Endothelial cell of umbilical vein (primary cell): Measurements from ENCODE around the gene SLC27A6. TPM values are rescaled to one million over a fixed set of nuclear protein-coding genes. Genes with fewer than 3 reads are reported as not detected.

Source experiments
- BruUV-seq: library from RNA; stranded (reverse); fragments of 400-500 nt; replicated peaks from 2 replicates; lab custom pipeline; 2021; lab: Mats Ljungman, UMichigan
- CTCF ChIA-PET: fragments of 300-600, 350-600 bp; sonication (Branson Sonifier 250); formaldehyde crosslinking; loops from one replicate; lab custom pipeline; 2021; ENCODE audit warnings: antibody characterized with exemption, inconsistent platforms; lab: Charles Lee
- POLR2A ChIA-PET: fragments of 300-600, 350-600 bp; sonication (Branson Sonifier 250); formaldehyde crosslinking; loops from one replicate; lab custom pipeline; 2021; ENCODE audit warnings: antibody characterized with exemption, inconsistent platforms; lab: Charles Lee
- DNase-seq: peaks from one replicate; pipeline ENCODE4 v3.0.0-alpha.2; 2011; ENCODE audit warnings: low read depth, low spot score
- FAIRE-seq: peaks from 2 replicates; lab custom pipeline; 2011; peaks lifted over from hg19 to GRCh38; lab: Jason Lieb, UNC
- H2AFZ ChIP-seq: 2 replicates; pipeline ENCODE4 v1.6.0; 2012; ENCODE audit warnings: low read depth, low read length, control low read depth, inconsistent platforms
- H3K27ac ChIP-seq: 2 replicates; pipeline ENCODE4 v1.5.1; 2011; ENCODE audit warnings: low read depth, mild to moderate bottlenecking, control low read depth, low read length, moderate library complexity; ENCODE audit not compliant: insufficient read depth
- H3K27me3 ChIP-seq, 2 experiments: 2 replicates each; pipeline versions ENCODE4 v1.6.0 to v1.6.1; 2011; ENCODE audit warnings: low read length in 2 of 2, mixed read lengths in 1 of 2; ENCODE audit not compliant: control insufficient read depth in 2 of 2, insufficient read depth in 2 of 2
- H3K36me3 ChIP-seq, 2 experiments: 2 replicates in 1 of 2; 3 replicates in 1 of 2; pipeline ENCODE4 v1.5.1; 2011; ENCODE audit warnings: low read length in 2 of 2, mild to moderate bottlenecking in 1 of 2, moderate library complexity in 1 of 2; ENCODE audit not compliant: control insufficient read depth in 2 of 2, insufficient read depth in 2 of 2; ENCODE audit errors: extremely low read depth in 1 of 2
- H3K4me1 ChIP-seq: 3 replicates; pipeline ENCODE4 v1.5.1; 2011; ENCODE audit warnings: mild to moderate bottlenecking, low read length; ENCODE audit not compliant: control insufficient read depth, insufficient read depth; ENCODE audit errors: extremely low read depth
- H3K4me2 ChIP-seq: 2 replicates; pipeline ENCODE4 v1.6.1; 2011; ENCODE audit warnings: low read length, control low read depth, mixed read lengths; ENCODE audit not compliant: insufficient read depth
- H3K4me3 ChIP-seq, 3 experiments: fragments of 200-600 bp in 1 of 3; sonication (generic), shearing (Covaris generic) in 1 of 3; replicated peaks in 1 of 3; 2 replicates each; pipeline ENCODE4 v1.5.1; 2011 to 2016; ENCODE audit warnings: control low read depth in 3 of 3, low read length in 3 of 3, mild to moderate bottlenecking in 2 of 3, inconsistent platforms in 1 of 3, low read depth in 1 of 3, moderate library complexity in 1 of 3; ENCODE audit not compliant: insufficient read depth in 1 of 3
- H3K79me2 ChIP-seq: 2 replicates; pipeline ENCODE4 v1.6.0; 2012; ENCODE audit warnings: low read length, inconsistent platforms; ENCODE audit not compliant: control insufficient read depth, insufficient read depth
- H3K9ac ChIP-seq: replicated peaks from 2 replicates; pipeline ENCODE3; 2011; ENCODE audit warnings: low read length, control low read depth; ENCODE audit not compliant: insufficient read depth; ENCODE audit errors: extremely low read depth
- H3K9me1 ChIP-seq: replicated peaks from 3 replicates; pipeline ENCODE4 v1.6.0; 2011; ENCODE audit warnings: mild to moderate bottlenecking, low read length; ENCODE audit not compliant: control insufficient read depth, insufficient read depth; ENCODE audit errors: extremely low read depth
- H3K9me3 ChIP-seq: replicated peaks from 2 replicates; pipeline ENCODE4 v1.5.1; 2012; ENCODE audit warnings: low read length, inconsistent platforms; ENCODE audit not compliant: control insufficient read depth, insufficient read depth
- H4K20me1 ChIP-seq: replicated peaks from 2 replicates; pipeline ENCODE3; 2011; ENCODE audit warnings: mild to moderate bottlenecking, low read length; ENCODE audit not compliant: control insufficient read depth, insufficient read depth; ENCODE audit errors: extremely low read depth
- EZH2 ChIP-seq: IDR thresholded peaks from 2 replicates; pipeline ENCODE4 v1.6.1; 2012; ENCODE audit warnings: borderline replicate concordance, low read depth, mild to moderate bottlenecking, moderate library complexity, low read length, inconsistent platforms; ENCODE audit not compliant: severe bottlenecking
- FOS ChIP-seq: IDR thresholded peaks from 2 replicates; pipeline ENCODE4 v1.6.1; 2011; ENCODE audit warnings: mild to moderate bottlenecking, low read length, moderate library complexity, borderline replicate concordance; ENCODE audit not compliant: insufficient read depth
- GATA2 ChIP-seq: IDR thresholded peaks from 2 replicates; pipeline ENCODE4 v1.7.0; 2011; ENCODE audit warnings: low read depth, mild to moderate bottlenecking, moderate library complexity, mixed read lengths, low read length; ENCODE audit not compliant: insufficient read length, insufficient read depth
- JUN ChIP-seq: IDR thresholded peaks from 2 replicates; pipeline ENCODE4 v1.6.1; 2011; ENCODE audit warnings: borderline replicate concordance, low read depth; ENCODE audit not compliant: insufficient read length, insufficient read depth
- MYC ChIP-seq: IDR thresholded peaks from one replicate; pipeline ENCODE4 v1.6.1; 2011; ENCODE audit warnings: mild to moderate bottlenecking, low read depth, low read length
- POLR2A ChIP-seq: IDR thresholded peaks from 2 replicates; pipeline ENCODE4 v1.6.1; 2012; ENCODE audit warnings: low read depth, mild to moderate bottlenecking, control low read depth, low read length
- POLR2AphosphoS5 ChIP-seq: IDR thresholded peaks from 2 replicates; pipeline ENCODE4 v1.6.1; 2012; ENCODE audit warnings: low read depth, mild to moderate bottlenecking, control low read depth, low read length, moderate library complexity; ENCODE audit not compliant: insufficient read depth
- dilution Hi-C: fragments of 300-500 bp; cut with MboI; formaldehyde crosslinking; loops from one replicate; pipeline ENCODE4 v1.15.0; 2019; ENCODE audit warnings: low sequenced_read_pairs; ENCODE audit not compliant: extremely low pct_ligation_motif_present
- intact Hi-C: fragments of 100-400 bp; cut with micrococcal nuclease; formaldehyde crosslinking; loops from one replicate; pipeline ENCODE4 v1.10.0; 2022
- polyA plus RNA-seq, 4 experiments: library from polyadenylated mRNA; depleted of rRNA in 3 of 4; stranded (reverse) in 3 of 4; unstranded in 1 of 4; fragments of >200 nt; gene quantifications; 2 replicates each; pipeline versions ENCODE4 v1.2.1 to v1.2.3, GENCODE V29; 2011 to 2012; ENCODE audit warnings: missing spikeins in 1 of 4
- total RNA-seq: library from RNA; stranded (reverse); gene quantifications from 2 replicates; pipeline ENCODE4 v1.2.3, GENCODE V29; 2021
- TF ChIP-seq, protein P1 (sequence below), 2 donors: IDR thresholded peaks; 1 replicate in 1 of 2; 2 replicates in 1 of 2; pipeline ENCODE4 v1.5.1; 2011; ENCODE audit warnings: low read length in 2 of 2, mild to moderate bottlenecking in 2 of 2, moderate library complexity in 2 of 2, control low read depth in 1 of 2, inconsistent platforms in 1 of 2, low read depth in 1 of 2; ENCODE audit not compliant: insufficient read depth in 1 of 2; ENCODE audit errors: extremely low read depth in 1 of 2
- TF ChIP-seq, protein P2 (sequence below): IDR thresholded peaks from 2 replicates; pipeline ENCODE4 v1.6.1; 2011; ENCODE audit not compliant: insufficient read depth, insufficient read length

SLC27A6 gene
- total and polyA plus RNA-seq, 2 donors (not counting 3 experiments of a cell fraction or from before 2014, with no cell fraction given) = 0.10 TPM; not detected in 1

DNA sequence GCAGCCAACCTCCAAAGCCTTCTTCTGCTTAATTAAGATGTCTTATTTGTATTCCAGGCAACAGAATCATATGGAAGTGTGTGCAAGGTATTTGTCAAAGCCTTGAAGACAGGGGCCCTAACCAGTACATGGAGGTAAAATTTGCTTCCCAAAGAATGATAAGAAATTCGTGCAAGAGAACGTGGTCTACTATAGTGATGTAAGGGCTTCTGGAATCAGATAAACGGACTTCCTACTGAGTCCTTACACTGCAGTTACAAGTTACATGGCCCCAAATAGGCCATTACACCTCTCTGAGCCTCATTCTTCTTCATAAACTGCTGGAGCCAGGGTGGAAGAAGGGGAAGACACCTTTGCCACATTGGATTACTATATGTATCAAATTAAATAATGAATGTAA is 113.4 kb downstream of the SLC27A6 start:
- Histone ChIP-seq H3K27ac (no peak overlapping the region), H3K36me3 (no peaks in the 10 kb centered on the region), H3K9me1 (no peaks in the 10 kb centered on the region), H2AFZ (no peak overlapping the region), H3K27me3 (no peaks in the 10 kb centered on the region), H4K20me1 (no peaks in the 10 kb centered on the region), H3K9me3 (no peaks in the 10 kb centered on the region), H3K4me1 (no peaks in the 10 kb centered on the region), H3K79me2 (no peaks in the 10 kb centered on the region), H3K4me2 (no peak overlapping the region), H3K9ac (no peak overlapping the region), H3K4me3 (no peak overlapping the region)
- TF ChIP-seq JUN (no peak), POLR2AphosphoS5 (no peak), MYC (no peak), GATA2 (no peak), POLR2A (no peak), EZH2 (no peak), FOS (no peak)
- TF ChIP-seq, protein P1, sequence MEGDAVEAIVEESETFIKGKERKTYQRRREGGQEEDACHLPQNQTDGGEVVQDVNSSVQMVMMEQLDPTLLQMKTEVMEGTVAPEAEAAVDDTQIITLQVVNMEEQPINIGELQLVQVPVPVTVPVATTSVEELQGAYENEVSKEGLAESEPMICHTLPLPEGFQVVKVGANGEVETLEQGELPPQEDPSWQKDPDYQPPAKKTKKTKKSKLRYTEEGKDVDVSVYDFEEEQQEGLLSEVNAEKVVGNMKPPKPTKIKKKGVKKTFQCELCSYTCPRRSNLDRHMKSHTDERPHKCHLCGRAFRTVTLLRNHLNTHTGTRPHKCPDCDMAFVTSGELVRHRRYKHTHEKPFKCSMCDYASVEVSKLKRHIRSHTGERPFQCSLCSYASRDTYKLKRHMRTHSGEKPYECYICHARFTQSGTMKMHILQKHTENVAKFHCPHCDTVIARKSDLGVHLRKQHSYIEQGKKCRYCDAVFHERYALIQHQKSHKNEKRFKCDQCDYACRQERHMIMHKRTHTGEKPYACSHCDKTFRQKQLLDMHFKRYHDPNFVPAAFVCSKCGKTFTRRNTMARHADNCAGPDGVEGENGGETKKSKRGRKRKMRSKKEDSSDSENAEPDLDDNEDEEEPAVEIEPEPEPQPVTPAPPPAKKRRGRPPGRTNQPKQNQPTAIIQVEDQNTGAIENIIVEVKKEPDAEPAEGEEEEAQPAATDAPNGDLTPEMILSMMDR (IDR thresholded peaks at IDR 0.05; ENCODE audit: extremely low read depth in 1 of 2, insufficient read depth in 1 of 2, low read depth in 1 of 2, low read length in 2 of 2) = no peak
- TF ChIP-seq, protein P2, sequence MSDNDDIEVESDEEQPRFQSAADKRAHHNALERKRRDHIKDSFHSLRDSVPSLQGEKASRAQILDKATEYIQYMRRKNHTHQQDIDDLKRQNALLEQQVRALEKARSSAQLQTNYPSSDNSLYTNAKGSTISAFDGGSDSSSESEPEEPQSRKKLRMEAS = no peak
- DNase-seq (no peak), FAIRE-seq (no peak)
- ChIA-PET POLR2A (no interaction called here), CTCF (no interaction called here)
- dilution Hi-C loops = no loop called here
- BruUV-seq = no TSS peak
- intact Hi-C loops = no loop called here
